Fibroblast of mammary gland (primary cell): Measurements from ENCODE around the gene PCDHGA3.
"Not testable (repeated sequence)": the region's sequence is repeated elsewhere in the genome, so short reads cannot be mapped to it uniquely, and the experiment has no call there.

Experiments used
- DNase-seq: peaks from one replicate; pipeline ENCODE4 v3.0.0-alpha.2; 2010; ENCODE audit warnings: low read depth
- H3K4me3 ChIP-seq: 2 replicates; pipeline ENCODE4 v1.5.1; 2011; ENCODE audit warnings: low read depth, mild to moderate bottlenecking, low read length, moderate library complexity; ENCODE audit not compliant: control insufficient read depth
- CTCF ChIP-seq: conservative IDR thresholded peaks from 2 replicates; pipeline ENCODE4 v1.5.1; 2011; ENCODE audit warnings: low read depth, low read length, inconsistent platforms; ENCODE audit not compliant: control insufficient read depth, insufficient read depth

PCDHGA3 gene

GRCh38 chr5:141319699-141320098 lies 23.9 kb upstream of the PCDHGA3 start:
- TF ChIP-seq CTCF, result no peak
- H3K4me3 ChIP-seq, result peak overlapping the region; percentile 89
- DNase-seq, result no peak

- TF ChIP-seq CTCF, result peak; percentile 88
- DNase-seq, result peak; percentile 94
- peak within 1 kb of the TSS; percentile 89 for H3K4me3 ChIP-seq
Measured at GRCh38 chr5:141320225-141321169, 23.1 kb upstream of the PCDHGA3 start, which contains the start of gene TAF7. TAF7 (minus strand) TSS chr5:141320784; CDS start chr5:141320044, 740 bp downstream.

- H3K4me3 ChIP-seq, result no peak overlapping the region
- DNase-seq, result no peak
- no peak for TF ChIP-seq CTCF
Measured at GRCh38 chr5:141322261-141322660, 21.4 kb upstream of the PCDHGA3 start.

- H3K4me3 ChIP-seq, result peak overlapping the region; percentile 47
- TF ChIP-seq CTCF, result peak; percentile 78
- peak; percentile 71 for DNase-seq
Measured at GRCh38 chr5:141326088-141326854, 17.4 kb upstream of the PCDHGA3 start.

GRCh38 chr5:141328231-141328630 lies 15.4 kb upstream of the PCDHGA3 start:
- DNase-seq, result no peak
- H3K4me3 ChIP-seq, result no peak overlapping the region
- no peak for TF ChIP-seq CTCF

GRCh38 chr5:141330299-141331080 lies 13.1 kb upstream of the PCDHGA3 start, which contains the start of gene PCDHGA1:
PCDHGA1 (plus strand) TSS chr5:141330514.
- H3K4me3 ChIP-seq, result peak within 1 kb of the TSS; percentile 31
- peak; percentile 64 for DNase-seq
- TF ChIP-seq CTCF, result peak; percentile 57

GRCh38 chr5:141332571-141332970 lies 11.1 kb upstream of the PCDHGA3 start:
- not testable (repeated sequence) for H3K4me3 ChIP-seq, DNase-seq
